Stimulated activated naive CD8-positive, alpha-beta T cell treated with anti-CD3 and anti-CD28 coated beads, Interleukin-15, Interleukin-2, amounts not matched to agents 100 U/mL and 50 U/mL, for 24 hours (primary cell): ENCODE data around the gene MT4.

Experiments used
- ATAC-seq: fragments of 150-1000 bp; cut with Tn5 transposase; one replicate; pipeline ENCODE4 v1.10.0; 2021
- DNase-seq: peaks from one replicate; pipeline ENCODE4 v3.0.0; 2021

MT4 gene

DNA sequence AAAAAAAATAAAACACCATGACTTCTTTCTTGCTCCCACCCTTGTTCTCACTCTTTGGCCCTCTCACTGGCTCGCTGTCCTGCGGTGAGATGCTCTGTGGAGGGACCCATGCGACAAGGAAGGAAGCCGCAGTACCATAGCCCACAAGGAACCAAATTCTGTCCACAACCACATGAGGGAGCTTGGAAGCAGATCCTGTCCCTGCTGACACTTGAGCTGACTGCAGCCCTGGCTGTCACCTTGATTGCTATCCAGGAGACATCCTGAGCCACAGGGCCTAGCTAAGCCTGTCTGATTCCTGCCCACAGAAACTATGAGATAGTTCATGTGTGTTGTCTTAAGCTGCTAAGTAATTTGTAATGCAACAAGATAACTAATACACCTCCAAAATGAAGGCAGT is 38.7 kb downstream of the MT4 start:
- DNase-seq (peak; percentile 26), ATAC-seq (no peak)

DNA sequence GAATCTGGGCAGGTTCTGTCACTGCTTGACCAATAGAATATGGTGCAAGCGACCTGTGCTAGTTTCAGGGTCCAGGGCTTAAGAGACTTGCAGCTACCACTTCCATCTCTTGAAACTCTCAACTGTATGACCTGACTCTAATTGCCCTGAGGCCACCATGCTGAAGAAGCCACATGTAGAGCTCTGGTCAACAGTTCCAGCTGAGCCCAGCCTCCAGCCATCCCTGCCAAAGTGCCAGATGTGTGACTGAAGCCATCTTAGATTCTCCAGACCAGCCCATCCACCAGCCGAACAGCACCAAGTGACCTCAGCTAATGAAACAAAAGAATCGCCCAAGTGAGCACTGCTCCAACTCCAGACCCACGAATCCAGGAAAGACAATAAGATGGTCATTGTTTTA is 40.1 kb downstream of the MT4 start:
- no peak for ATAC-seq
- DNase-seq: no peak

DNA sequence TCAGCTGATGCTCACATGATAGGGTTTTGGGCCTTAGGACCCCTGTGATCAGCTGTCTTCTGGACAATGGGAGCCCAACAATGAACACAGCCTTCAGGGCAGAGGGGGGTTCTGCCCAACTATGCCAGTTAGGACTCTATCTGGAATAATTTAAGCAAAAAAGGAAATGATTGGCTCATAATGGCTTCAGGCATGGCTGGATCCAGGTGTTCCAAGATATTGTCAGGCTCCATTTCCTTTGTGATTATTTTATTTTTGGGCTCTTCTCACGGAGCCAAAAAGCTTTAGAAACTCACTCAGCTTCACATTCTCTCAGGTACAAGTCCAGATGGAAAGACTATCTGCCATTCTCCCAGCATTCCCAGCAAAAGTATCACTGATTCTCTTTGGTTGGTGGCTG is 40.6 kb downstream of the MT4 start:
- no peak for ATAC-seq
- DNase-seq: no peak

DNA sequence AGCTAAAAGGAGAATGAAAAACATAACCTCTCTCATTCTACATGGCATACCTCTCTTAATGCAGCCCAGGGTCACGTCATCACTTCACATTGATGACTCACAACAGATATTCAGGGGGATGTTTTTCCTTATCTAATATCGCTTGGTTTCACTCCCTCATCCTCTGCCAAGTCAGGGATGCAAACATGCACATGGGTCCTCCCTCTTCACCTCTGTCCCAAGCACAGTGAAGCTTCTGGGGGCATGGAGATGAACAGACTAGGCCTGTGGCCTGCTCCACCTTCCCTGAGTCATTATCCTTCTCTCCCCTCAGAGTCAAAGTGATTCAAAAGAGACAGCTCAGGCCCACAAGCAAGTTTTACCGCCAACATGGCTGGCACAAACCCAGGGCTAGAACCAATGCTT is 41.2 kb downstream of the MT4 start:
- DNase-seq: peak; percentile 28
- no peak for ATAC-seq

DNA sequence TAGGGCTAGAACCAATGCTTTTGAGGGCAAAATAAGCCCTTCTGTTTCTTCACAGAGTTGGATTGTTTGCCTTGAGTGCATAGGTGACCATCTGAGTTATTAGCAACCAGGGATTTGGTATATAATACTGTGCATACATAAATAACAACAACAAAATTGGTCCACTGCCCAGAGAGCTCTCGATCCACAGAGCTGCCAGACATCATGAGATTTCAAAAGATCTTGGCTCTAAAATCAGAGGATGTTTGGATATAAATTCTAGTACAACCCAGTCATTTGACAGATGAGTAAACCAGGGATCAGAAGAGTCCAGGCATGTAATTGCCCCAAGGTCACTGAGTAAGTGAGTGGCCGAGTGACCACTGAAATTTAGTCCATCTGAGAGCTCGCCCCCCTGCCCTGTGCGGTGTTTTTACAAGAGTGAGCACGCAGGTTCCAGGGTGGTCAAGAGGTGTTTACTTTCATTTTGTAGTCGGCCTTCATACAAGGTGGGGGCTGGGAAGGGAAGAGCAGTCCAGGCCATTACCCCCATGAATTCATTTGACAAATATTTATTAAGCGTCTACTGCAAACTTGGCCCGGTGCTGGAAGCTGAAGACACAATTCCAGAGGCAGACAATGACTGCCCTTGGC is 41.7 kb downstream of the MT4 start:
- ATAC-seq (no peak), DNase-seq (no peak)

GRCh38 chr16:56607109-56607618 is 42.3 kb downstream of the MT4 start:
- DNase-seq: peak; percentile 37
- no peak for ATAC-seq

DNA sequence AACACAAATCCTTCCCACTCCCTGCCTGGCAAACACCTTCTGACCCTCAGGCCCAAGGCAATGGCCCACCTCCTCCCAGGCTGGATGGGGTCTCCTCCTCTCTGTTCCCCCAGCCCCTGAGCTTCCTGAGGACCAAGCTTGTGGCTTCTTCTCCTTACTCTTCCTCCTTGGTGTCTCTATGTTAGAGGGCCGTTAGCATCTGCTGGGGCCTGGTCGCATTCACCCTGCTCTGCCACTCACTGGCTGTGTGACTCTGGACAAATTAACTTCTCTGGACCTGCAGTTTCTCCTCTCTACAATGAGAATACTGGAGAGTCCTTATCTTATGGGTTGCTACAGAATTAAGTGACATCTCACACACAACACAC is 42.8 kb downstream of the MT4 start:
- DNase-seq (no peak), ATAC-seq (no peak)

- DNase-seq (peak; percentile 92), ATAC-seq (peak; percentile 72)
These were observed 43.4 kb downstream of the MT4 start, which contains the start of gene MT2A for GRCh38 chr16:56608043-56608875. Gene MT2A (plus strand): TSS chr16:56608584. CDS start chr16:56608656, 72 bp downstream.

GRCh38 chr16:56608876-56609462 is 44.1 kb downstream of the MT4 start:
- no peak for ATAC-seq
- no peak for DNase-seq

DNA sequence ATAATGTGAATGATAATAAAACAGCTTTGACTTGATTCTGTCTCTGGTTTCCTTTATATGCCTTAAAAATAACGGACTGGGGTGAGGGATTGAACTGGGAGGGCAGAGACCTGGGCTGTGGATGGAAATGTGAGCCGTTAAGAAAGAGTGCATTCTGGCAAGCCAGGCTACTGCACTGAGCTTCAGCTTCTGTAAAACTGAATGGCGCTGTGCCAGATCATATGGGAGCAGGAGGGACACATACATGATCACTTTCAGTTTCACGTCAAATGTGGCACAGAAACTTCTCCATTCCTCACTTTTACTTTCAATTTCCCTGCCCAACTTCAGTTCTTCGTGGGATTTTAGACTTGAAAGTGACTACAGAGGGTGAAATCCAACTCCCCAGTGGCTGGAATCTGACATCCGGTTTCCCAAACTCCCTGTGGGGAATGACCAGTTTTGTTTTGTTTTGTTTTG is 44.6 kb downstream of the MT4 start:
- peak; percentile 80 for DNase-seq
- ATAC-seq: peak; percentile 44

DNA sequence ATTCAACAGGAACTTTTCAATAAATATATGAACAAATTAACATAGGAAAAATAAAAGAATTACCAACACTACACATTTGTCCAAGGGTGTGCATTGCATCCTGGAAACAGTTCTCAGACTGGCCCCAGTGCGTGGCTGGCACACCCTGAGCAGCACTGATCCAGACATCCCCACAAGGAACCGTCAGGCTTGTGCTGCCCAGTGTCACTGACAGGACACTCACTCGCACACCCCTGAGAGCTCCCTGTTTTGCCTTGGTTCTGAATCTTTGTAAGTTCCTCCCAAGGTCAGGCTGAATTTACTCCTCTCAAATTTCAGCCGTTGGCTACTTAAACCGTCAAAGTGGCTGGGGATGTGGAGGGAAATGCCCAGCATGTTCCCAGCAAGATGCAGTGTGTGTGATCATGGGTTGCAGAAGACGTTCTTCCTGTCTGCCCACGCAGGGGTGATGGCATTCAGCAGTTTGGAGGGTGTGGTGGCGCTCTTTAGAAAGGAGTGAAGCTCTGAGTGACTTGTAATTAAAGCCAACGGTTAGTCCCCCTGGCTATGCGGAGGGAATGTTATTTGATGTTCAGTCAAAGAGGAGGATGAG is 45.2 kb downstream of the MT4 start:
- ATAC-seq (peak; percentile 57), DNase-seq (peak; percentile 85)

- ATAC-seq: peak; percentile 33
- DNase-seq: no peak
These were observed 45.8 kb downstream of the MT4 start for GRCh38 chr16:56610609-56611111.

- ATAC-seq: no peak
These were observed 46.5 kb downstream of the MT4 start for GRCh38 chr16:56611281-56611833.

GRCh38 chr16:56613706-56614105 is 48.8 kb downstream of the MT4 start:
- ATAC-seq: no peak
- no peak for DNase-seq

More at GRCh38 chr16:56611281-56611833, 46.5 kb downstream of the MT4 start:
- no peak for DNase-seq

- DNase-seq: no peak
- ATAC-seq: peak; percentile 74
These were observed 49.7 kb downstream of the MT4 start for GRCh38 chr16:56614549-56614991.

DNA sequence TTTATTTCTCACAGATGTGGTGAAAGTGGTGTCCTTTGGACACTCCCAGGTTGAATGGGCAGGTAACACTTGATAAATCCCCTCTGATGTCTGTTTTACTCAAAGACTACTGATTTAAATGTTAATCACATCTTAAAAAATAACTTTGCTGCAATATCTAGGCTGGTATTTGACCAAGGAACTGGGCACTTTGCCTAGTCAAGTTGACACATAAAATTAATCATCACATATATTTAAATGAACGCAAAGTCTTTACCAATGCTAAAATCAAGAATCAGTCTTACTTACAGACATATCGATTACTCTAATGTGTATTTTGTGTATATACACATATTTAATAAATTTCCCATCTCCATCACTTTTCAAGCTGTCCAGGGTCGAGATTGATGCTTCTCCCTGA is 50.5 kb downstream of the MT4 start:
- DNase-seq (no peak), ATAC-seq (no peak)

DNA sequence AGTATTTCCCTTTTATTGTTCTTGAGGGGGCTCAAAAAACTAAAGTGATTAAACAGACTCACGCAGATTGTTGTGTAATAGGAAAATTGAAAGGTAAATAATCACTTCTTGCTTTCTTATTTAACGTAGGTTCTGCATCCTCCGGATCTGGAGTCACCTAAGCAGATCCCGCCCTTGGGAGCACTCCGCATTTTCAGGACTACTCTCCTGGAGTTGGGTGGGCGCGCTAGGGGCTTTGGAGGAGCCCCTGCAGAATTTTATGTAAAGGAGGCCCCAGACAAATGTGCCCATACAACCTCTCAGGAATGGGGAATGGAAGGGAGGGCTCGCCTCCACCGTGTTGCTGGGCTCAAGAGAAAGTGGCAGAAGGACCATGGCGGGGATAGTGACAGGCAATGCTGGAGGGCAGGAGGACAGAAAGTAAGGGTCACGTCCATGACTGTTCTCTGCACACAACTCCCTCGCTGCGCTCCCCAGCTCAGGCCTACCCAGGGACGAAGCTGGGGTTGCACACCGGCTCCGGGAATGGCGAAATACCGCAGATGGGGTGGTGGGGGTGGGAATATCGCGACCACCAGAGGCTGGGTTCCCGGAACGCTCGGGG is 51.8 kb downstream of the MT4 start:
- no peak for DNase-seq
- ATAC-seq: no peak

DNA sequence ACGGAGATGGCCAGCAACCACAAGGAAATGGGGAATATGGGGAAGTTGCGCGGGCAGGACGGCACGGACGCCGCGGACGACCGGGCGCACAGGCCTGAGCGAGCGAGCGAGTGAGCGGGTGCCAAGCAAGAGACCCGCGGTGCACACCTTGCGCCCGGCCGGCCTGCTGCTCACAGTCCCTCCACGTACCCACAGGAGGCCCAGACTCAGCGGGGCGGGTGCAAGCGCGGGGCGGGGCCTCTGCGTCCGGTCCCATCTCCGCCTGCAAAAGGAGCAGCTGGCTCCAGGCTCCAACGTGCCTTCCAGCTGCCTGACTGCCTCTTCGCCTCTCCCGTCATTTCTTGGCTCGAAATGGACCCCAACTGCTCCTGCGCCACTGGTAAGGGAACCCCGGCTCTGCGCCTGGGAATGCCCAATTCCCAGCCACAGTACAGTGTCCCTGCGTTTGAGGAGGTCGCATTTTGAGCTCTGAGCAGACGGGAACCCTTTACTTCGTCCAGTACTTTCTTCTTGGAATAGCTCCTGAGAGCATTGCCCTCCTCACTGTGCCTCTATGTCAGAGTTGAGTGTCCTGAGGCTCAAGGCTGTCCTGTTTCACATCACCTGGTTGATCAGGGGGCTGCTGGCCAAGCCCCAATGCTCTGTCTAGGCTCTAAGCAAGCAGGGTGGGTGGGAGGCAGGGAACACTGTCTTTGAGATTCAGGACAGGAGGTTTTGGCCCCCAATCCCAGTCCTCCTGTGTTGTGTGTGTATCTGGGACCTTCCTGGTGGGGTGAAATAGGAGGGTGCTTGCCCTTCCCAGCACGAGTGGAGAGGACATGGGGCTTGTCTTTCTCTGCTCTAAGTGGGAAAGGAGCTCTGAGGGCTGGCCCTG is 52.6 kb downstream of the MT4 start:
- DNase-seq (peak; percentile 58), ATAC-seq (no peak)

DNA sequence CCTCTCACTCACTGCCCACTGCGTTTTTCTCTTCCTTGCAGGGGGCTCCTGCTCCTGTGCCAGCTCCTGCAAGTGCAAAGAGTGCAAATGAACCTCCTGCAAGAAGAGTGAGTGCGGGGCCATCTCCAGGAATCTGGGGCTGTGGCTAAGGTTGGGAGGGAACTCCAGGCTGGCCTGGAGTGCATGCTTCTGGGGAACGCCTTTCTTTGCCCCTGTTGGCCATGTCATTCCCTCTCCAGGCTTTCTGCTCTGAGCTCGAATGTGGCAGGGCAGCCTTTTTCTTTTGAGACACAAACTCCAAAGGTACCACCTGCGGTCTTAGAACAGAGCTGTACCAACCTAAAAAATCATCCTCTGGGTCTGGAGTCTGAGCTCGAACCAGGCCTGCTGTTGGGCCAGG is 53.3 kb downstream of the MT4 start:
- no peak for DNase-seq
- no peak for ATAC-seq
